Parathyroid adenoma (tissue), 2 donors: ENCODE measurements around the gene DMD.

ENCODE experiments used
- H2AFZ ChIP-seq: fragments of 300-600 bp; sonication (generic); one replicate; pipeline ENCODE4 v1.7.0; 2017; ENCODE audit warnings: antibody characterized with exemption, mild to moderate bottlenecking
- H3K27ac ChIP-seq: fragments of 300-600 bp; sonication (generic); one replicate; pipeline ENCODE4 v1.7.0; 2017
- H3K27me3 ChIP-seq: fragments of 300-600 bp; sonication (generic); one replicate; pipeline ENCODE4 v1.7.0; 2017; ENCODE audit warnings: low read length; ENCODE audit not compliant: control insufficient read depth, insufficient read depth
- H3K36me3 ChIP-seq: fragments of 300-600 bp; sonication (generic); one replicate; pipeline ENCODE4 v1.7.0; 2017; ENCODE audit warnings: low read length; ENCODE audit not compliant: control insufficient read depth, insufficient read depth
- H3K4me1 ChIP-seq: fragments of 300-600 bp; sonication (generic); one replicate; pipeline ENCODE4 v1.7.0; 2017; ENCODE audit warnings: control low read depth
- H3K4me2 ChIP-seq: fragments of 300-600 bp; sonication (generic); one replicate; pipeline ENCODE4 v1.7.0; 2017; ENCODE audit warnings: low read length
- H3K4me3 ChIP-seq: fragments of 300-600 bp; sonication (generic); one replicate; pipeline ENCODE4 v1.7.0; 2017; ENCODE audit warnings: low read depth, low read length
- H3K79me2 ChIP-seq: fragments of 300-600 bp; sonication (generic); one replicate; pipeline ENCODE4 v1.7.0; 2017; ENCODE audit warnings: control low read depth
- H3K9ac ChIP-seq: fragments of 300-600 bp; sonication (generic); one replicate; pipeline ENCODE4 v1.7.0; 2017; ENCODE audit warnings: mild to moderate bottlenecking
- H3K9me3 ChIP-seq: fragments of 300-600 bp; sonication (generic); one replicate; pipeline ENCODE4 v1.7.0; 2017; ENCODE audit warnings: low read length; ENCODE audit not compliant: control insufficient read depth
- TF ChIP-seq, protein P1 (sequence below): fragments of 300-600 bp; sonication (generic); IDR thresholded peaks from one replicate; pipeline ENCODE4 v1.7.0; 2017; ENCODE audit warnings: antibody characterized with exemption, mild to moderate bottlenecking
- donor health status: primary hyperparathyroidism.

Gene DMD

DNA sequence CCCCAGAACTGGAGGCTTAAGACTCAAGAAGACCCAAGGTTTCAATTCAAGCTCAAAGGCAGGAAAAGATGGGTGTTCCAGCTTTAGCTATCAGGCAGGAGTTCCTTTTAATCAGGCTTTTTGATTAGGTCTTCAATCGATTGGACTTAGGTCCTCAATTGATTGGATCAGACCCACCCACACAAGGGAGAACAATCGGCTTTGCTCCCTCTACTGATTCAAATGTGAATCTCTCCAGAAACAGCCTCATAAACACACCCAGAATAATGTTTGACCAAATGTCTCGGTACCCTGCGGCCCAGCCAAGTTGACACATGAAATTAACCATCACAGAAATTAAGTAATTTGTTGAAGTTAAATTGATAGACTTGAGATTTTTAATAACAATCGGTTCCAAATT lies 1222.4 kb downstream of the DMD start:
- TF ChIP-seq, protein P1, sequence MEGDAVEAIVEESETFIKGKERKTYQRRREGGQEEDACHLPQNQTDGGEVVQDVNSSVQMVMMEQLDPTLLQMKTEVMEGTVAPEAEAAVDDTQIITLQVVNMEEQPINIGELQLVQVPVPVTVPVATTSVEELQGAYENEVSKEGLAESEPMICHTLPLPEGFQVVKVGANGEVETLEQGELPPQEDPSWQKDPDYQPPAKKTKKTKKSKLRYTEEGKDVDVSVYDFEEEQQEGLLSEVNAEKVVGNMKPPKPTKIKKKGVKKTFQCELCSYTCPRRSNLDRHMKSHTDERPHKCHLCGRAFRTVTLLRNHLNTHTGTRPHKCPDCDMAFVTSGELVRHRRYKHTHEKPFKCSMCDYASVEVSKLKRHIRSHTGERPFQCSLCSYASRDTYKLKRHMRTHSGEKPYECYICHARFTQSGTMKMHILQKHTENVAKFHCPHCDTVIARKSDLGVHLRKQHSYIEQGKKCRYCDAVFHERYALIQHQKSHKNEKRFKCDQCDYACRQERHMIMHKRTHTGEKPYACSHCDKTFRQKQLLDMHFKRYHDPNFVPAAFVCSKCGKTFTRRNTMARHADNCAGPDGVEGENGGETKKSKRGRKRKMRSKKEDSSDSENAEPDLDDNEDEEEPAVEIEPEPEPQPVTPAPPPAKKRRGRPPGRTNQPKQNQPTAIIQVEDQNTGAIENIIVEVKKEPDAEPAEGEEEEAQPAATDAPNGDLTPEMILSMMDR = no peak
- no peak overlapping the region for H2AFZ ChIP-seq
- H3K4me3 ChIP-seq = no peak overlapping the region
- H3K36me3 ChIP-seq = no peaks in the 10 kb centered on the region
- H3K4me2 ChIP-seq = no peak overlapping the region
- H3K9ac ChIP-seq = no peak overlapping the region
- no peaks in the 10 kb centered on the region for H3K79me2 ChIP-seq
- H3K27ac ChIP-seq = no peak overlapping the region
- H3K27me3 ChIP-seq = no peaks in the 10 kb centered on the region
- no peaks in the 10 kb centered on the region for H3K4me1 ChIP-seq
- H3K9me3 ChIP-seq = no peaks in the 10 kb centered on the region

DNA sequence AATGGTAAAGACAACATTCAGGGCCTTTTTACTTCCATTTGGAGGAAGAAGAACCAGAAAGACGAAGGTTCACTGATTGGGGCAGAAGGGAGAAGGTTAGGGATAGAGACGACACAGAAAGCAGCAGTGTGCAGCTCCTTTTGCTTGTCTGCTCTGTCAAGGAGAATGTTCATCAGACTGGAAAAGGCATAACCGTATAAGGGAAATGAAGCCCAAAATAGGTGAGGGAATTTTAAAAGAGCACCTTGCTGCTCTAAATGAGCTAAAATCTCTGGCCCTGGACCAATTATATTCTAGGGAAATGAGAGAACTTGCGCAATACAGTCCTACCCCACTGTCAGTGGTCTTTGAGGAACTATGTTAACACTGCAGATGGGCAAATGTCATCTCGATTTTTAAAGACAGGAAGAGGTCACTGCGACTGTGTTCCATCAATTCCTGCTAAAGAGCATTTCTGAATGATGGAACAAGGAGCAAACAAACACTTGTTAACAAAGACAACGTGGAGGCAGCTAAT lies 1229.7 kb downstream of the DMD start:
- Histone ChIP-seq H3K27me3 (no peaks in the 10 kb centered on the region), H3K4me3 (no peak overlapping the region), H3K9me3 (no peaks in the 10 kb centered on the region), H2AFZ (no peak overlapping the region), H3K4me2 (no peak overlapping the region), H3K27ac (no peak overlapping the region), H3K4me1 (no peaks in the 10 kb centered on the region), H3K79me2 (no peaks in the 10 kb centered on the region), H3K36me3 (no peaks in the 10 kb centered on the region), H3K9ac (no peak overlapping the region)
- TF ChIP-seq, protein P1 = no peak

DNA sequence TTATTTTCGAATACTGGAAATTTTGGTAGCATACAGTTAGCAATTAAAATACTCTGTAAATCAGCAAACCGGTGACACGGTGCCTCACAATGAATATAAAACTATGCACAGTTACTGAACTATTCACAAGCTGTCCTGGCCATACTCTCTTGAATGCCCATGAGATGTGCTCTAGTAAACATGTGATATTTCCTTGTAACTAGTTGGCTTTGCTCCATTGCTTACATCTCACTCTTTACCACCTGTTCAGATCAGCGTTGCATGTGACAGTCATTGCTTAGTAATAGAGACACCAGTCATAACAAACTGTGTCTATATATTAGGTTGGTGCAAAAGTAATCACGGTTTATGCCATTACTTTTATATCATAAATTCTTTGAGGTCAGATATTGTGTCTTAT lies 1241.6 kb downstream of the DMD start:
- TF ChIP-seq, protein P1 = no peak
- no peaks in the 10 kb centered on the region for H3K9me3 ChIP-seq
- no peaks in the 10 kb centered on the region for H3K79me2 ChIP-seq
- H3K9ac ChIP-seq = no peak overlapping the region
- H3K36me3 ChIP-seq = no peaks in the 10 kb centered on the region
- no peak overlapping the region for H3K27ac ChIP-seq
- no peaks in the 10 kb centered on the region for H3K4me1 ChIP-seq
- H2AFZ ChIP-seq = no peak overlapping the region
- H3K4me3 ChIP-seq = no peak overlapping the region
- no peaks in the 10 kb centered on the region for H3K27me3 ChIP-seq
- H3K4me2 ChIP-seq = no peak overlapping the region

DNA sequence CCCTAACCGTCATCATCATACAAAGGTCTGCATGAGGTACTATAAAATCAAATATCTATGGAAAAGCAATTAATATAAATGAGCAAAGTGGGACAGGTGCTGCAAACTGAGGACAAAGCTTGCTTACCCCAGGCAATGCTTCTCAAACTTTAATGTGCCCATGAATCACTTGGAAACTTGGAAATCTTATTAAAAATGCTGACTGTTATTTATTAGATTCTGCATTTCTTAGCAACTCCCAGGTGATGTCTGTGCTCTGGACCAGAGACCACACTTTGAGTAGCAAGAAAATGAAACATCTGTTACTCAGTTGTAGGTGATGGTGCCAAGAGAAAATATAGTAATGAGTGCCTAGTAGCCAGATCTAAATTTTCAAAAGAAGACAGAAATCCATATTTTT lies 1249.1 kb downstream of the DMD start:
- Histone ChIP-seq H3K36me3 (no peaks in the 10 kb centered on the region), H3K79me2 (no peaks in the 10 kb centered on the region), H3K9ac (no peak overlapping the region), H3K4me2 (no peak overlapping the region), H3K4me1 (no peaks in the 10 kb centered on the region), H2AFZ (no peak overlapping the region), H3K9me3 (no peaks in the 10 kb centered on the region), H3K27ac (no peak overlapping the region), H3K4me3 (no peak overlapping the region), H3K27me3 (no peaks in the 10 kb centered on the region)
- TF ChIP-seq, protein P1 = no peak

DNA sequence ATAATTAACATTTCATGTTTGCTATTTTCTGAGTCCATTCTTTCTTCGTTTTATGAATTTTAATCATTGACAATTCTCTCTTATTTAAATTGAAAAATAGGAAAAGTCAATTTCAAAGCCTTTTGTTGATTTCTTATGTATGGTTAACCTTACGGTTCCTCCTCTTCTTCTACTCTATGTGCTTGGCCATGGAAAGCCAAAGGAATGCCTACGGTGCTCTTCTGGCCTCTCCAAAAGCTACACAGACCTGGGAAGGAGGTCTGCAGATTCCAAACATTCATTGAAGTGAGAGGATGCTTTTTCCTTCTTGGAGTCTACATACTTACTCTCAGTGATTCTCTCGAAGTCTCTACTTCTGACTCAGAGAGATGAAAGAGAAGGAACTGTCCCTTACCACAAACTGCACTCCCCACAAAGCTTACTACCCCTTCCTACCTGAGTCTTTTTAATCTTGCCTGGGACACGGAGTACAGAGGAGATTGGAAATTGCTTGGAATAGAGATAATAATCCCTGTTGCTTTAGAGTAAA lies 1276.4 kb downstream of the DMD start:
- Histone ChIP-seq H3K4me1 (no peaks in the 10 kb centered on the region), H3K9ac (no peak overlapping the region), H3K4me3 (no peak overlapping the region), H3K36me3 (no peaks in the 10 kb centered on the region), H3K27me3 (no peaks in the 10 kb centered on the region), H3K9me3 (no peaks in the 10 kb centered on the region), H3K27ac (no peak overlapping the region), H3K79me2 (no peaks in the 10 kb centered on the region), H3K4me2 (no peak overlapping the region), H2AFZ (no peak overlapping the region)
- TF ChIP-seq, protein P1 = no peak
